Activated CD4-positive, alpha-beta T cell treated with anti-CD3 and anti-CD28 coated beads for 36 hours (primary cell): ENCODE results near the gene D2HGDH. TPM values are rescaled to one million over a fixed set of nuclear protein-coding genes. Genes with fewer than 3 reads are reported as not detected.

Experiments used
- ATAC-seq: fragments of 200-7000 bp; cut with Tn5 transposase; one replicate; pipeline ENCODE4 v1.10.0; 2021; ENCODE audit warnings: mild to moderate bottlenecking, moderate library complexity
- CTCF ChIA-PET: fragments of 350-600 bp; sonication (Branson Sonifier 250); formaldehyde crosslinking; loops from one replicate; lab custom pipeline; 2021; ENCODE audit warnings: antibody characterized with exemption; lab: Charles Lee
- POLR2A ChIA-PET: fragments of 350-600 bp; sonication (Branson Sonifier 250); formaldehyde crosslinking; loops from one replicate; lab custom pipeline; 2021; ENCODE audit warnings: antibody characterized with exemption, inconsistent platforms; lab: Charles Lee
- DNase-seq: peaks from one replicate; pipeline ENCODE4 v3.0.0-alpha.2; 2020
- H3K27ac Mint-ChIP-seq: one replicate; pipeline ENCODE4 v1.8.0; 2021; ENCODE audit warnings: mixed read lengths
- H3K27me3 Mint-ChIP-seq: one replicate; pipeline ENCODE4 v1.8.0; 2021; ENCODE audit warnings: mixed read lengths
- H3K36me3 Mint-ChIP-seq: one replicate; pipeline ENCODE4 v1.8.0; 2021; ENCODE audit warnings: low read depth, mixed read lengths
- H3K4me1 Mint-ChIP-seq: one replicate; pipeline ENCODE4 v1.8.0; 2021; ENCODE audit warnings: mixed read lengths
- H3K4me3 Mint-ChIP-seq: one replicate; pipeline ENCODE4 v1.8.0; 2021; ENCODE audit warnings: mild to moderate bottlenecking, moderate library complexity, mixed read lengths
- H3K9me3 Mint-ChIP-seq: one replicate; pipeline ENCODE4 v1.8.0; 2021; ENCODE audit warnings: low read depth, mixed read lengths
- intact Hi-C, 2 experiments: fragments of 100-400 bp; cut with DNase I in 1 of 2; cut with micrococcal nuclease in 1 of 2; formaldehyde crosslinking; loops; one replicate each; pipeline versions ENCODE4 v1.14.2 to v1.15.1; 2022 to 2024; cut with DNase I, micrococcal nuclease
- total RNA-seq, 2 experiments: library from RNA; stranded (reverse); gene quantifications; one replicate each; pipeline ENCODE4 v1.2.3, GENCODE V29; 2021

Gene D2HGDH
- total RNA-seq, 2 experiments from 2014 or later: 18.2 to 34.1 TPM

GRCh38 chr2:241702155-241703031, 32.0 kb upstream of the D2HGDH start:
- ChIA-PET CTCF (interaction anchor here (0.6 to 6.0 kb wide), 11 partner anchors 14 to 417 kb away, joined by 3 to 33 read pairs (median 3); partner anchors contain the start of genes D2HGDH, DTYMK and RTP5), POLR2A (interaction anchor here (0.6 to 3.1 kb wide), 8 partner anchors 11 to 280 kb away, joined by 3 to 31 read pairs (median 4); partner anchors contain the start of genes ATG4B, D2HGDH, DTYMK and THAP4)
- DNase-seq (peak; percentile 94), ATAC-seq (peak; percentile 70)
- intact Hi-C loops: loop anchor here (1.0 to 5.0 kb wide), 9 partner anchors 28 to 1142 kb away; partner anchors contain the start of genes D2HGDH (in 2 of the 2), FARP2 (in 2 of the 2) and DUSP28 (in 1 of the 2)
- Mint-ChIP-seq H3K36me3 (peaks cover 31% of the 10 kb centered on the region), H3K27ac (peak overlapping the region; percentile 75), H3K9me3 (no peaks in the 10 kb centered on the region), H3K4me3 (peak overlapping the region; percentile 86), H3K4me1 (peaks cover 29% of the 10 kb centered on the region), H3K27me3 (no peaks in the 10 kb centered on the region)

- Mint-ChIP-seq H3K27me3 (no peaks in the 10 kb centered on the region), H3K27ac (peak overlapping the region; percentile 75), H3K4me1 (peaks cover 29% of the 10 kb centered on the region), H3K36me3 (peaks cover 36% of the 10 kb centered on the region), H3K9me3 (no peaks in the 10 kb centered on the region), H3K4me3 (peak overlapping the region; percentile 86)
- ChIA-PET CTCF (interaction anchor here (0.6 to 6.0 kb wide), 8 partner anchors 15 to 418 kb away, joined by 3 to 33 read pairs (median 4); partner anchors contain the start of genes D2HGDH and DTYMK), POLR2A (interaction anchor here (0.6 to 1.1 kb wide), 3 partner anchors 28 to 279 kb away, joined by 3 to 4 read pairs (median 3); no protein-coding TSS in a partner anchor)
- DNase-seq (no peak), ATAC-seq (no peak)
- intact Hi-C loops: loop anchor here in 1 of 2 experiments (5.0 kb wide), 1 partner anchor 346 kb away; the partner anchor contains the start of gene FARP2
These were observed 31.3 kb upstream of the D2HGDH start for GRCh38 chr2:241703032-241703604.

GRCh38 chr2:241706537-241706936, 27.9 kb upstream of the D2HGDH start:
- Mint-ChIP-seq H3K27me3 (no peaks in the 10 kb centered on the region), H3K27ac (no peak overlapping the region), H3K4me1 (peaks cover 15% of the 10 kb centered on the region), H3K9me3 (no peaks in the 10 kb centered on the region), H3K36me3 (peaks cover 53% of the 10 kb centered on the region), H3K4me3 (no peak overlapping the region)
- ChIA-PET POLR2A (no interaction called here), CTCF (interaction anchor here (0.5 kb wide), 1 partner anchor 70 kb away, joined by 3 read pairs; no protein-coding TSS in a partner anchor)
- ATAC-seq: no peak
- no peak for DNase-seq
- intact Hi-C loops: no loop called here

GRCh38 chr2:241708879-241709278, 25.6 kb upstream of the D2HGDH start:
- no peaks in the 10 kb centered on the region for H3K9me3 Mint-ChIP-seq
- POLR2A ChIA-PET: no interaction called here
- H3K4me3 Mint-ChIP-seq: no peak overlapping the region
- no peaks in the 10 kb centered on the region for H3K27me3 Mint-ChIP-seq
- H3K4me1 Mint-ChIP-seq: peaks cover 3% of the 10 kb centered on the region
- peaks cover 66% of the 10 kb centered on the region for H3K36me3 Mint-ChIP-seq
- ATAC-seq (no peak), DNase-seq (no peak)
- H3K27ac Mint-ChIP-seq: no peak overlapping the region
- CTCF ChIA-PET: interaction anchor here (0.8 kb wide), 2 partner anchors 9 to 18 kb away, joined by 3 read pairs; no protein-coding TSS in a partner anchor
- intact Hi-C loops: no loop called here

GRCh38 chr2:241719093-241719492, 15.3 kb upstream of the D2HGDH start:
- ATAC-seq (no peak), DNase-seq (no peak)
- Mint-ChIP-seq H3K36me3 (peaks cover 55% of the 10 kb centered on the region), H3K4me3 (no peak overlapping the region), H3K4me1 (no peaks in the 10 kb centered on the region), H3K27ac (no peak overlapping the region), H3K9me3 (peaks cover 4% of the 10 kb centered on the region), H3K27me3 (no peaks in the 10 kb centered on the region)
- POLR2A ChIA-PET: no interaction called here
- CTCF ChIA-PET: interaction anchor here (0.7 to 1.5 kb wide), 3 partner anchors 15 to 152 kb away, joined by 3 read pairs; no protein-coding TSS in a partner anchor
- intact Hi-C loops: no loop called here

- CTCF ChIA-PET: interaction anchor here (1.0 kb wide), 1 partner anchor 14 kb away, joined by 3 read pairs; no protein-coding TSS in a partner anchor
- Mint-ChIP-seq H3K36me3 (peaks cover 52% of the 10 kb centered on the region), H3K4me3 (no peak overlapping the region), H3K27me3 (no peaks in the 10 kb centered on the region), H3K27ac (no peak overlapping the region), H3K4me1 (no peaks in the 10 kb centered on the region), H3K9me3 (peaks cover 4% of the 10 kb centered on the region)
- intact Hi-C loops: no loop called here
- POLR2A ChIA-PET: no interaction called here
- DNase-seq (no peak), ATAC-seq (no peak)
These were observed 14.3 kb upstream of the D2HGDH start for GRCh38 chr2:241720099-241720498.

- Mint-ChIP-seq H3K36me3 (peaks cover 53% of the 10 kb centered on the region), H3K9me3 (peaks cover 4% of the 10 kb centered on the region), H3K4me3 (no peak overlapping the region), H3K4me1 (no peaks in the 10 kb centered on the region), H3K27me3 (no peaks in the 10 kb centered on the region), H3K27ac (no peak overlapping the region)
- intact Hi-C loops: no loop called here
- ATAC-seq: no peak
- POLR2A ChIA-PET: no interaction called here
- DNase-seq: no peak
- CTCF ChIA-PET: no interaction called here
These were observed 13.9 kb upstream of the D2HGDH start for GRCh38 chr2:241720560-241720959.

- no peaks in the 10 kb centered on the region for H3K4me1 Mint-ChIP-seq
- intact Hi-C loops: no loop called here
- no peak overlapping the region for H3K4me3 Mint-ChIP-seq
- ATAC-seq (no peak), DNase-seq (no peak)
- no peak overlapping the region for H3K27ac Mint-ChIP-seq
- no peaks in the 10 kb centered on the region for H3K27me3 Mint-ChIP-seq
- H3K36me3 Mint-ChIP-seq: peaks cover 50% of the 10 kb centered on the region
- ChIA-PET POLR2A (no interaction called here), CTCF (no interaction called here)
- H3K9me3 Mint-ChIP-seq: peaks cover 4% of the 10 kb centered on the region
These were observed 12.6 kb upstream of the D2HGDH start for GRCh38 chr2:241721852-241722251.

- ChIA-PET POLR2A (no interaction called here), CTCF (no interaction called here)
- no peak for DNase-seq
- intact Hi-C loops: no loop called here
- ATAC-seq: no peak
- Mint-ChIP-seq H3K9me3 (peaks cover 4% of the 10 kb centered on the region), H3K27ac (no peak overlapping the region), H3K4me3 (no peak overlapping the region), H3K4me1 (no peaks in the 10 kb centered on the region), H3K27me3 (no peaks in the 10 kb centered on the region), H3K36me3 (peaks cover 50% of the 10 kb centered on the region)
These were observed 11.5 kb upstream of the D2HGDH start for GRCh38 chr2:241722896-241723454.

- Mint-ChIP-seq H3K4me3 (no peak overlapping the region), H3K27me3 (no peaks in the 10 kb centered on the region), H3K9me3 (peaks cover 4% of the 10 kb centered on the region), H3K27ac (no peak overlapping the region), H3K36me3 (peaks cover 45% of the 10 kb centered on the region), H3K4me1 (peaks cover 2% of the 10 kb centered on the region)
- DNase-seq (peak; percentile 56), ATAC-seq (no peak)
- POLR2A ChIA-PET: no interaction called here
- CTCF ChIA-PET: interaction anchor here (0.6 to 1.7 kb wide), 5 partner anchors 9 to 154 kb away, joined by 3 to 7 read pairs (median 3); no protein-coding TSS in a partner anchor
- intact Hi-C loops: no loop called here
These were observed 10.0 kb upstream of the D2HGDH start for GRCh38 chr2:241724259-241724974.
